GM18870 (cell line): ENCODE measurements around the gene ZNF66.
"Not testable (repeated sequence)": the region's sequence is repeated elsewhere in the genome, so short reads cannot be mapped to it uniquely, and the experiment has no call there.

ENCODE experiments used
- ATAC-seq: cut with Tn5 transposase; IDR thresholded peaks from one replicate; pipeline ENCODE4 v1.9.1; 2021; ENCODE audit warnings: moderate library complexity; ENCODE audit not compliant: unreplicated experiment

Gene ZNF66

DNA sequence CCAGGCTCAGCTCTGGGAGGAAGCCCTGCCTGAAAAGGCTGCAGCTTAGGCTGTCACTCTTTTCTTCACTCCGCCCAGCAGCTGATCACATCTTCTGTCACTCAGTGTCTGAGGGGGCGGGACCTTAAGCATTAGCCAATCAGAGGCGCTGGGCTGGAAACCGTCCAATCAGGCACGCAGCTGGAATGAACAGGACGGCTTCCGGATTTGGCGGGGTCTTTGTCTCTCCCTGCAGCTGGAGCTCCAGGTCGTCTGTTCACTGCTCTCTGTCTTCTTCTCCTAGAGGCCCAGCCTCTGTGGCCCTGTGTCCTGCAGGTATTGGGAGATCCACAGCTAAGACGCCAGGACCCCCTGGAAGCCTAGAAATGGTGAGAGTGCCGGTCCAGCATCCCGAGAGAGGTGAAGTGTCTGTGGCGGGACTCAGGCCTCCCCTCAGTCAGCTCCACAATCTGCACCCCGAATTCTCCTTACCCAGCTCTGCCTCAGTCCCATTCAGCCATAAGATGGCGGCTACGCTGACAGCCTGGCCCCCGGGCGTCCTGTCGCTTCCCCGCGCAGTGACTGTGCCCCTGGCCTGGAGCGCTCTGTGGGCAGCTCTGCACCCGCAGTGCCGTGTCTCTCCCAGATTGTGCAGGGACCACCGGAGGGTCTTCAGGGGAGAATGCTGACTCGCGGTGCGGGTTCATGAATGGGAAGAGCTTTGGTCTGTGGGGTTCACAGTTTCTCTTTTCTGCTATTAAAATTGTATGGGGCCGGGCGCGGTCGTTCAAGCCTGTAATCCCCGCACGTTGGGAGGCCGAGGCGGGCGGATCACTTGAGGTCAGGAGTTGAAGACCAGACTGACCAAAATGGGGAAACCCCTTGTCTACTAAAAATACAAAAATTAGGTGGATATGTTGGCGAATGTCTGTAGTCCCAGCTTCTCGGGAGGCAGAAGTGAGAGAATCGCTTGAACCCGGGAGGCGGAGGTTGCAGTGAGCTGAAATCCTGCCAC lies at the start of gene ZNF66:
TSS of gene ZNF66 (plus strand) at position 222 of the 994 bp plus-strand sequence. CDS start at position 366, 144 bp downstream.
- ATAC-seq: peak; percentile 97

DNA sequence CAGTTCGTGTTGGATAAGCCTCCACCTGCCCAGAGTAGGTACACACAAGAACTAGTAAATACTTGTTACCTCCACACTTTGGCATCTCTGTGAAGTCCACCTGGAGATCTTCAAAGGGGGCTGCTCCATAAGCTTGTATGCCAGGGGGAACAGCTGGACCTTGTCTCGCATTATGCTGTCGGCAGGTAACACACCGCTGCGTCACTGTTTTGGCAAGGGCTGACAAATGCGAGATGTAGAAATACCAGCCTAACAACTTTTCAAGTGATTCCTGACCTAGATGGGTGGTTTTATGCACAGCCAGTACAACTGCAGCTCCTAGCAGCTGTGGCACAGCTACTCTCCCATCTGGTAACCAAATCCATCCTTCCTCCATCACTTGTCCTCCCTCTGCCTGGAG lies 25.9 kb upstream of the ZNF66 start:
- not testable (repeated sequence) for ATAC-seq

- ATAC-seq: not testable (repeated sequence)
Observed at GRCh38 chr19:20752291-20752690, 23.8 kb upstream of the ZNF66 start.

DNA sequence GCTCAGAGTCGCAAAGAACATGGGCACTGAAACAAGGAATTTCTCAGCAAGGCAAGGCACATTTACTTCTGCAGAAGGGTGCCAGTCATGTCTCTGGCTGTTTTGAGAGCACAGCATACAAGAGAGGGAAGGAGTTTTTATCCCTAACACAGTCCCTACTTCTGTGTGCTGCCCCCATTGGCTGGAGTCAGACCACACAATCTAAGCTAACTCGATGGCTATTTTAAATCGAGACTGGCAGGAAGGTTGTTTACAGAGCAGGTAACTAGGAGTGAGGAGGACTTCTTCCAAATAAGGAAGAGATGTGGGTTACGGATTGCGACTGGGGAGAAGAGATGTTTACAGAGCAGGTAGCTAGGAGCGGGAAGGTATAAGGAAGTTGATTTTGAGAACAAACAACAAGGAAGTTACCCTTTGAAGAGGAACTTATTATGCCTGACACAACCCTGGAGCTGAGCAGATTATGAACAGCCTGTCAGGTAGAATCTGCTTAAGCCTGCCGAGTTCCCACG lies 6.8 kb upstream of the ZNF66 start:
- ATAC-seq: not testable (repeated sequence)

DNA sequence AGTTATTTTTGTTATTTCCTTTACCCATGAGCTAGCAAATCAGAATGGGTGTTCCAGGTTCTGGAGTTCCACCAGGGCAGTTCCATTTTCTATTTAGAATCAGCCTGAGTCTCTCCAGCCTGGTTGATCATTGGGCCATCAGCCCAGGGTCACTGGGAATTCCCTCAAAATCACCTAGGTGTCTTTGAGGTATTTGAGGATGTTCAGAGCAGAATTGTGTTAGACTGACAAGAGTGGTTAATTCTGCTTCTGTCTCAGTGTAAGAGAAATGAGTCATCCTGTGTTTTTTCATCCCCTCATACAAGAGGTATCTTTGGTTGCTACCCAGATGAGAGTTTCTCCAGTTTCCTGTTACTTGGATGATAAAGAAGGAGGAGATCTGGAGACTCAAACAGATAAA lies 11.7 kb downstream of the ZNF66 start:
- ATAC-seq: no peak

- ATAC-seq: no peak
Observed at GRCh38 chr19:20791806-20792205, 15.7 kb downstream of the ZNF66 start.

DNA sequence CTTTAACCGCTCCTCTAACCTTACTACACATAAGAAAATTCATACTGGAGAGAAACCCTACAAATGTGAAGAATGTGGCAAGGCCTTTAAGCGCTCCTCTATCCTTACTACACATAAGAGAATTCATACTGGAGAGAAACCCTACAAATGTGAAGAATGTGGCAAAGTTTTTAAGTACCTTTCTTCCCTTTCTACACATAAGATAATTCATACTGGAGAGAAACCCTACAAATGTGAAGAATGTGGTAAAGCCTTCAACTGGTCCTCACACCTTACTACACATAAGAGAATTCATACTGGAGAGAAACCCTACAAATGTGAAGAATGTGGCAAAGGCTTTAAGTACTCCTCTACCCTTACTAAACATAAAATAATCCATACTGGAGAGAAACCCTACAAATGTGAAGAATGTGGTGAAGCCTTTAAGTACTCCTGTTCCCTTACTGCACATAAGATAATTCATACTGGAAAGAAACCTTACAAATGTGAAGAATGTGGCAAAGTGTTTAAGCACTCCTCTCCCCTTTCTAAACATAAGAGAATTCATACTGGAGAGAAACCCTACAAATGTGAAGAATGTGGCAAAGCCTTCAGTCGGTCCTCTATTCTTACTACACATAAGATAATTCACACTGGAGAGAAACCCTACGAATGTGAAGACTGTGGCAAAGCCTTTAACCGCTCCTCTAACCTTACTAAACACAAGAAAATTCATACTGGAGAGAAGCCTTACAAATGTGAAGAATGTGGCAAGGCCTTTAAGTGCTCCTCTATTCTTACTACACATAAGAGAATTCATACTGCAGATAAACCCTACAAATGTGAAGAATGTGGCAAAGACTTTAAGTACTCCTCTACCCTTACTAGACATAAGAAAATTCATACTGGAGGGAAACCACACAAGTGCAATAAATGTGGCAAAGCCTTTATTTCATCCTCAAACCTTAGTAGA lies 30.5 kb downstream of the ZNF66 start:
- not testable (repeated sequence) for ATAC-seq

DNA sequence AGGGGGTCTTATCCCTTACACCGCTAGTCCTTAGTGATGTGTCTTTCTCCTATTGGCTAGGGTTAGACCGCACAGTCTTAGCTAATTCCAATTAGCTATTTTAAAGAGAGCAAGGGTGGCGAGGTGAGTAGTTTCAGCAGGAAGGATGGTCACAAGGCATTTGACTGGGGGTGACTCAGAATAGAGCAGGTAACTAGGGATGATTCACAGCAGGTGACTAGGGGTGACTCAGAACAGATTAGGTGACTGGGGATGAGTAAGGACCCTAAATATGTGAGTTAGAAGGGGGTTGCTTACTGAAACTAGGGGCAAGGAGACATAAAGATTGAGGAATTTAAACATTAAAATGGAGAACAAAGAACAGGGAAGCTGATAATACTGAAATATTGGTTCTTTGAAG lies 64.3 kb downstream of the ZNF66 start:
- no peak for ATAC-seq
